B cell (primary cell): ENCODE results near the gene SPAG6. TPM values are rescaled to one million over a fixed set of nuclear protein-coding genes. Genes with fewer than 3 reads are reported as not detected.

ENCODE experiments used
- ATAC-seq: fragments of 200-7000 bp; cut with Tn5 transposase; one replicate; pipeline ENCODE4 v1.10.0; 2021; ENCODE audit warnings: low read depth, mild to moderate bottlenecking, moderate number of reproducible peaks, moderate library complexity
- CTCF ChIA-PET: fragments of 350-600 bp; sonication (Branson Sonifier 250); formaldehyde crosslinking; loops from one replicate; lab custom pipeline; 2021; ENCODE audit warnings: antibody characterized with exemption, inconsistent platforms; lab: Charles Lee
- POLR2A ChIA-PET: fragments of 350-600 bp; sonication (Branson Sonifier 250); formaldehyde crosslinking; loops from one replicate; lab custom pipeline; 2021; ENCODE audit warnings: antibody characterized with exemption; lab: Charles Lee
- DNase-seq: peaks from one replicate; pipeline ENCODE4 v3.0.0; 2013
- H2AFZ ChIP-seq: 2 replicates; pipeline ENCODE4 v1.6.1; 2012; ENCODE audit warnings: mild to moderate bottlenecking, low read depth, low read length; ENCODE audit not compliant: insufficient read depth, poor library complexity, severe bottlenecking
- H3K27ac ChIP-seq, 2 donors: 1 replicate in 1 of 2; 2 replicates in 1 of 2; pipeline ENCODE4 v1.5.1; 2012 to 2013; ENCODE audit warnings: low read length in 2 of 2, mild to moderate bottlenecking in 2 of 2, moderate library complexity in 1 of 2
- H3K27me3 ChIP-seq, 4 experiments: fragments of 200-600 bp in 1 of 4; sonication (generic) in 1 of 4; replicated peaks in 1 of 4; 1 replicate in 2 of 4; 2 replicates in 2 of 4; pipeline versions ENCODE4 v1.6.1 to v1.7.0; 2013 to 2016; ENCODE audit warnings: low read length in 3 of 4, mild to moderate bottlenecking in 2 of 4, mixed read lengths in 1 of 4, moderate library complexity in 1 of 4; ENCODE audit not compliant: insufficient read depth in 4 of 4, control insufficient read depth in 3 of 4; ENCODE audit errors: control extremely low read depth in 1 of 4
- H3K36me3 ChIP-seq, 2 experiments: replicated peaks in 1 of 2; 1 replicate in 1 of 2; 2 replicates in 1 of 2; pipeline versions ENCODE4 v1.6.1 to v1.7.1; 2013; ENCODE audit warnings: low read length in 1 of 2; ENCODE audit not compliant: insufficient read depth in 2 of 2, control insufficient read depth in 1 of 2; ENCODE audit errors: control extremely low read depth in 1 of 2, extremely low read depth in 1 of 2
- H3K4me1 ChIP-seq, 2 donors: fragments of 200-600 bp in 1 of 2; sonication (generic) in 1 of 2; 1 replicate in 1 of 2; 2 replicates in 1 of 2; pipeline versions ENCODE4 v1.5.1 to v1.6.1; 2013 to 2017; ENCODE audit warnings: low read length in 2 of 2; ENCODE audit not compliant: control insufficient read depth in 2 of 2, insufficient read depth in 2 of 2
- H3K4me2 ChIP-seq: replicated peaks from 2 replicates; pipeline ENCODE3; 2012; ENCODE audit warnings: mild to moderate bottlenecking, low read depth, low read length; ENCODE audit not compliant: poor library complexity, severe bottlenecking
- H3K4me3 ChIP-seq, 5 experiments: fragments of 200-600 bp in 1 of 5; sonication (generic) in 1 of 5; 1 replicate in 3 of 5; 2 replicates in 2 of 5; pipeline versions ENCODE4 v1.5.1 to v1.7.0; 2011 to 2016; ENCODE audit warnings: low read length in 4 of 5, mild to moderate bottlenecking in 4 of 5, low read depth in 2 of 5, control low read depth in 1 of 5, moderate library complexity in 1 of 5; ENCODE audit not compliant: insufficient read depth in 1 of 5; ENCODE audit errors: control extremely low read depth in 1 of 5, extremely low read depth in 1 of 5
- H3K79me2 ChIP-seq: fragments of 200-600 bp; sonication (generic); one replicate; pipeline ENCODE4 v1.6.0; 2016; ENCODE audit warnings: low read length; ENCODE audit not compliant: control insufficient read depth, insufficient read depth
- H3K9ac ChIP-seq: fragments of 200-600 bp; sonication (generic); 2 replicates; pipeline ENCODE4 v1.6.1; 2017; ENCODE audit warnings: mild to moderate bottlenecking, low read length, moderate library complexity
- H3K9me3 ChIP-seq, 3 donors: one replicate each; pipeline versions ENCODE4 v1.6.1 to v1.7.1; 2013; ENCODE audit warnings: low read length in 2 of 3; ENCODE audit not compliant: control insufficient read depth in 2 of 3, insufficient read depth in 1 of 3; ENCODE audit errors: control extremely low read depth in 1 of 3
- H4K20me1 ChIP-seq: 2 replicates; pipeline ENCODE4 v1.6.0; 2012; ENCODE audit warnings: mild to moderate bottlenecking, low read length; ENCODE audit not compliant: insufficient read depth, control insufficient read depth, poor library complexity, severe bottlenecking
- H3K27ac Mint-ChIP-seq: one replicate; pipeline ENCODE4 v1.8.0; 2021; ENCODE audit warnings: mixed read lengths
- H3K27me3 Mint-ChIP-seq: one replicate; pipeline ENCODE4 v1.8.0; 2021; ENCODE audit warnings: mixed read lengths
- H3K4me1 Mint-ChIP-seq: one replicate; pipeline ENCODE4 v1.8.0; 2021; ENCODE audit warnings: mixed read lengths
- H3K4me3 Mint-ChIP-seq: one replicate; pipeline ENCODE4 v1.8.0; 2021; ENCODE audit warnings: mixed read lengths
- H3K9me3 Mint-ChIP-seq: one replicate; pipeline ENCODE4 v1.8.0; 2022; ENCODE audit warnings: mixed read lengths; ENCODE audit not compliant: insufficient read depth
- CTCF ChIP-seq: fragments of 200-600 bp; IDR thresholded peaks from one replicate; pipeline ENCODE4 v1.8.0; 2022; ENCODE audit warnings: antibody characterized with exemption, mild to moderate bottlenecking
- EZH2 ChIP-seq: IDR thresholded peaks from 2 replicates; pipeline ENCODE4 v1.6.1; 2012; ENCODE audit warnings: borderline replicate concordance, low read depth, mild to moderate bottlenecking, moderate library complexity, low read length; ENCODE audit not compliant: insufficient read depth, poor library complexity, severe bottlenecking
- WGBS: methylation state at CpG from one replicate; pipeline ENCODE4 v1.1.5; 2013; ENCODE audit warnings: missing lambda C conversion rate; ENCODE audit not compliant: insufficient coverage; 5-methylcytosine and 5-hydroxymethylcytosine counted together
- intact Hi-C: fragments of 100-400 bp; cut with micrococcal nuclease; formaldehyde crosslinking; loops from one replicate; pipeline ENCODE4 v1.10.0; 2022
- polyA plus RNA-seq: library from polyadenylated mRNA; depleted of rRNA; stranded (reverse); fragments of >200 nt; gene quantifications from 2 replicates; pipeline ENCODE4 v1.2.3, GENCODE V29; 2012
- total RNA-seq, 2 donors: library from RNA; stranded (reverse); fragments of 120-200 nt in 1 of 2; gene quantifications; 1 replicate in 1 of 2; 2 replicates in 1 of 2; pipeline versions ENCODE4 v1.2.3 to v1.2.4, GENCODE V29; 2013 to 2022

The SPAG6 gene
- total and polyA plus RNA-seq, 2 donors (not counting 1 experiment from before 2014, with no cell fraction given), result not detected

- Histone ChIP-seq H3K4me1 (peaks cover 28 to 37% of the 10 kb centered on the region in 2 donors), H4K20me1 (peaks cover 13% of the 10 kb centered on the region), H3K4me2 (peak overlapping the region; percentile 83), H3K79me2 (no peaks in the 10 kb centered on the region), H3K9me3 (no peaks in the 10 kb centered on the region), H3K9ac (peak overlapping the region; percentile 64), H3K27me3 (peaks cover 0 to 16% (median 4%) of the 10 kb centered on the region in 4 experiments), H2AFZ (peak overlapping the region; percentile 60), H3K36me3 (peaks cover 6 to 23% of the 10 kb centered on the region in 2 experiments), H3K27ac (peak overlapping the region in 1 of 2 donors; percentile 63), H3K4me3 (peak overlapping the region; percentile 43 to 76 (median 60))
- H3K27me3 Mint-ChIP-seq, result no peaks in the 10 kb centered on the region
- H3K4me1 Mint-ChIP-seq, result peaks cover 39% of the 10 kb centered on the region
- CTCF ChIA-PET, result interaction anchor here (1.6 kb wide), 1 partner anchor 10 kb away, joined by 5 read pairs; the partner anchor contains the start of gene COMMD3
- H3K4me3 Mint-ChIP-seq, result peak overlapping the region; percentile 89
- POLR2A ChIA-PET, result interaction anchor here (1.1 to 1.2 kb wide), 2 partner anchors 10 to 259 kb away, joined by 3 read pairs; partner anchors contain the start of gene COMMD3
- ATAC-seq, result no peak
- H3K9me3 Mint-ChIP-seq, result no peaks in the 10 kb centered on the region
- DNase-seq, result peak; percentile 9
- H3K27ac Mint-ChIP-seq, result peak overlapping the region; percentile 90
- TF ChIP-seq EZH2, result no peak
- no peak for TF ChIP-seq CTCF
- 59% methylated on average over 2 of the region's 8 CpGs for WGBS
- intact Hi-C loops, result loop anchor here (5.0 kb wide), 1 partner anchor 1121 kb away; no protein-coding TSS in a partner anchor
Observed at GRCh38 chr10:22326145-22326702, 19.1 kb upstream of the SPAG6 start.

GRCh38 chr10:22329150-22329549 is 16.1 kb upstream of the SPAG6 start:
- no peaks in the 10 kb centered on the region for H3K79me2 ChIP-seq
- peaks cover 39% of the 10 kb centered on the region for H3K4me1 Mint-ChIP-seq
- no peak overlapping the region for H3K4me3 ChIP-seq
- intact Hi-C loops, result loop anchor here (5.0 kb wide), 1 partner anchor 1118 kb away; no protein-coding TSS in a partner anchor
- CTCF ChIA-PET, result no interaction called here
- peaks cover 8% of the 10 kb centered on the region for H4K20me1 ChIP-seq
- H3K9me3 ChIP-seq, result peaks cover 0 to 6% (median 2%) of the 10 kb centered on the region in 3 donors
- H3K4me2 ChIP-seq, result no peak overlapping the region
- DNase-seq (no peak), ATAC-seq (no peak)
- WGBS, result 100% methylated on average over 2 of the region's 3 CpGs
- H2AFZ ChIP-seq, result no peak overlapping the region
- peaks cover 26 to 32% of the 10 kb centered on the region in 2 donors for H3K4me1 ChIP-seq
- POLR2A ChIA-PET, result no interaction called here
- H3K27ac Mint-ChIP-seq, result peak overlapping the region; percentile 41
- H3K27me3 Mint-ChIP-seq, result no peaks in the 10 kb centered on the region
- H3K36me3 ChIP-seq, result peaks cover 6 to 23% of the 10 kb centered on the region in 2 experiments
- no peaks in the 10 kb centered on the region for H3K9me3 Mint-ChIP-seq
- H3K9ac ChIP-seq, result no peak overlapping the region
- H3K27me3 ChIP-seq, result peaks cover 0 to 2% (median 0%) of the 10 kb centered on the region in 4 experiments
- no peak overlapping the region for H3K4me3 Mint-ChIP-seq
- no peak for TF ChIP-seq EZH2
- TF ChIP-seq CTCF, result no peak
- no peak overlapping the region for H3K27ac ChIP-seq
